HEK293 (cell line): ENCODE data around the gene CHRM3.

Experiments used
- CTCF ChIA-PET: fragments of 350-600 bp; formaldehyde crosslinking; extraction: SDS; loops from one replicate; lab custom pipeline; 2021; ENCODE audit warnings: antibody characterized with exemption; lab: Yijun Ruan, JAX
- POLR2A ChIA-PET: fragments of 300-600 bp; formaldehyde crosslinking; extraction: SDS; loops from one replicate; lab custom pipeline; 2020; ENCODE audit warnings: antibody characterized with exemption, inconsistent platforms; lab: Yijun Ruan, JAX
- H3K27ac ChIP-seq: fragments of 200-500 bp; sonication (Bioruptor generic); 2 replicates; pipeline ENCODE4 v1.5.1; 2014; ENCODE audit warnings: low read depth, low read length, control low read depth, inconsistent platforms; ENCODE audit errors: extremely low read depth
- H3K36me3 ChIP-seq, 2 experiments: fragments of 200-500 bp in 1 of 2; sonication (Bioruptor generic) in 1 of 2; 1 replicate in 1 of 2; 2 replicates in 1 of 2; pipeline ENCODE4 v1.5.1; 2014 to 2017; ENCODE audit warnings: inconsistent platforms in 2 of 2, low read length in 2 of 2; ENCODE audit not compliant: control insufficient read depth in 2 of 2, insufficient read depth in 1 of 2
- H3K4me1 ChIP-seq: fragments of 200-500 bp; sonication (Bioruptor generic); 2 replicates; pipeline ENCODE4 v1.5.1; 2014; ENCODE audit warnings: mild to moderate bottlenecking, low read length, inconsistent platforms; ENCODE audit not compliant: control insufficient read depth, insufficient read depth
- H3K4me3 ChIP-seq: 2 replicates; pipeline ENCODE4 v1.5.1; 2011; ENCODE audit warnings: low read depth, mild to moderate bottlenecking, control low read depth, low read length, moderate library complexity
- H3K9me3 ChIP-seq: fragments of 200-500 bp; sonication (Bioruptor generic); 2 replicates; pipeline ENCODE4 v1.5.1; 2014; ENCODE audit warnings: low read depth, low read length, inconsistent platforms; ENCODE audit not compliant: control insufficient read depth, insufficient read depth
- KLF17 ChIP-seq: fragments of 450-650 bp; formaldehyde crosslinking; IDR thresholded peaks from 2 replicates; pipeline ENCODE4 v1.5.1; 2016; ENCODE audit warnings: missing biosample characterization, missing genetic modification characterization
- MEIS1 ChIP-seq: sonication (generic); formaldehyde crosslinking; IDR thresholded peaks from 2 replicates; pipeline ENCODE4 v1.8.1; 2022; ENCODE audit warnings: missing genetic modification reagents, mild to moderate bottlenecking, borderline replicate concordance
- PATZ1 ChIP-seq: fragments of 450-650 bp; formaldehyde crosslinking; IDR thresholded peaks from 2 replicates; pipeline ENCODE4 v1.5.1; 2016; ENCODE audit warnings: missing biosample characterization, missing genetic modification characterization
- SP7 ChIP-seq: fragments of 450-650 bp; formaldehyde crosslinking; IDR thresholded peaks from 2 replicates; pipeline ENCODE4 v1.5.1; 2016; ENCODE audit warnings: missing biosample characterization, missing genetic modification characterization
- ZBTB17 ChIP-seq: fragments of 450-650 bp; formaldehyde crosslinking; IDR thresholded peaks from 2 replicates; pipeline ENCODE4 v1.5.1; 2016; ENCODE audit warnings: missing biosample characterization, missing genetic modification characterization
- ZBTB7A ChIP-seq: fragments of 450-650 bp; formaldehyde crosslinking; IDR thresholded peaks from 2 replicates; pipeline ENCODE4 v1.5.1; 2016; ENCODE audit warnings: low read depth, missing biosample characterization, missing genetic modification characterization
- ZNF112 ChIP-seq: fragments of 450-650 bp; formaldehyde crosslinking; IDR thresholded peaks from 2 replicates; pipeline ENCODE4 v1.5.0; 2017; ENCODE audit warnings: missing biosample characterization, missing genetic modification characterization
- ZNF138 ChIP-seq: fragments of 450-650 bp; formaldehyde crosslinking; IDR thresholded peaks from 2 replicates; pipeline ENCODE4 v1.5.1; 2016; ENCODE audit warnings: missing biosample characterization, missing genetic modification characterization, borderline replicate concordance
- ZNF202 ChIP-seq: fragments of 450-650 bp; formaldehyde crosslinking; IDR thresholded peaks from 2 replicates; pipeline ENCODE4 v1.5.1; 2016; ENCODE audit warnings: missing biosample characterization, missing genetic modification characterization, borderline replicate concordance
- ZNF221 ChIP-seq: fragments of 450-650 bp; formaldehyde crosslinking; IDR thresholded peaks from 2 replicates; pipeline ENCODE4 v1.5.1; 2017; ENCODE audit warnings: missing biosample characterization, missing genetic modification characterization, borderline replicate concordance
- ZNF335 ChIP-seq: fragments of 450-650 bp; formaldehyde crosslinking; conservative IDR thresholded peaks from 2 replicates; pipeline ENCODE4 v1.5.1; 2016; ENCODE audit warnings: missing biosample characterization, missing genetic modification characterization
- ZNF404 ChIP-seq: fragments of 450-650 bp; formaldehyde crosslinking; IDR thresholded peaks from 2 replicates; pipeline ENCODE4 v1.5.1; 2017; ENCODE audit warnings: missing biosample characterization, missing genetic modification characterization
- ZNF544 ChIP-seq: fragments of 450-650 bp; formaldehyde crosslinking; IDR thresholded peaks from 2 replicates; pipeline ENCODE4 v1.5.0; 2017; ENCODE audit warnings: missing biosample characterization, missing genetic modification characterization
- ZNF549 ChIP-seq: fragments of 450-650 bp; IDR thresholded peaks from 2 replicates; pipeline ENCODE4 v1.5.1; 2018; ENCODE audit warnings: missing biosample characterization, missing genetic modification characterization, mild to moderate bottlenecking, inconsistent platforms, moderate library complexity
- ZNF585B ChIP-seq: fragments of 450-650 bp; formaldehyde crosslinking; IDR thresholded peaks from 2 replicates; pipeline ENCODE4 v1.5.1; 2016; ENCODE audit warnings: missing biosample characterization, missing genetic modification characterization
- TF ChIP-seq, protein P1 (sequence below): fragments of 450-650 bp; formaldehyde crosslinking; IDR thresholded peaks from 2 replicates; pipeline ENCODE4 v1.5.1; 2017; ENCODE audit warnings: missing biosample characterization, missing genetic modification characterization
- TF ChIP-seq, protein P2 (sequence below): fragments of 450-650 bp; formaldehyde crosslinking; IDR thresholded peaks from 2 replicates; pipeline ENCODE4 v1.5.1; 2016; ENCODE audit warnings: missing biosample characterization, missing genetic modification characterization
- TF ChIP-seq, protein P3 (sequence below): fragments of 450-650 bp; formaldehyde crosslinking; IDR thresholded peaks from 2 replicates; pipeline ENCODE4 v1.5.1; 2016; ENCODE audit warnings: missing biosample characterization, missing genetic modification characterization
- TF ChIP-seq, protein P4 (sequence below): fragments of 450-650 bp; formaldehyde crosslinking; conservative IDR thresholded peaks from 2 replicates; pipeline ENCODE4 v1.5.1; 2016; ENCODE audit warnings: low read depth, missing biosample characterization, missing genetic modification characterization

CHRM3 gene

GRCh38 chr1:239386453-239387303 is at the start of gene CHRM3 (continued):
- peak; percentile 57 for TF ChIP-seq PATZ1 (tag by site-specific recombination)
- TF ChIP-seq ZBTB17 (tag by site-specific recombination), result peak; percentile 89
- TF ChIP-seq, protein P1, sequence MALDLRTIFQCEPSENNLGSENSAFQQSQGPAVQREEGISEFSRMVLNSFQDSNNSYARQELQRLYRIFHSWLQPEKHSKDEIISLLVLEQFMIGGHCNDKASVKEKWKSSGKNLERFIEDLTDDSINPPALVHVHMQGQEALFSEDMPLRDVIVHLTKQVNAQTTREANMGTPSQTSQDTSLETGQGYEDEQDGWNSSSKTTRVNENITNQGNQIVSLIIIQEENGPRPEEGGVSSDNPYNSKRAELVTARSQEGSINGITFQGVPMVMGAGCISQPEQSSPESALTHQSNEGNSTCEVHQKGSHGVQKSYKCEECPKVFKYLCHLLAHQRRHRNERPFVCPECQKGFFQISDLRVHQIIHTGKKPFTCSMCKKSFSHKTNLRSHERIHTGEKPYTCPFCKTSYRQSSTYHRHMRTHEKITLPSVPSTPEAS (tag by site-specific recombination), result 0 out of 2 replicates have a peak, but pooled peaks have one; percentile 0
- TF ChIP-seq ZNF138 (tag by site-specific recombination), result 0 out of 2 replicates have a peak, but pooled peaks have one; percentile 52
- TF ChIP-seq ZNF335 (tag by site-specific recombination), result peak; percentile 96

- POLR2A ChIA-PET, result no interaction called here
- Histone ChIP-seq H3K4me3 (no peak overlapping the region), H3K9me3 (no peaks in the 10 kb centered on the region), H3K36me3 (no peaks in the 10 kb centered on the region), H3K27ac (no peak overlapping the region), H3K4me1 (no peaks in the 10 kb centered on the region)
- CTCF ChIA-PET, result no interaction called here
- TF ChIP-seq ZNF138 (tag by site-specific recombination) (no peak), ZNF202 (no peak), ZNF112 (tag by site-specific recombination) (no peak)
- TF ChIP-seq, protein P2, sequence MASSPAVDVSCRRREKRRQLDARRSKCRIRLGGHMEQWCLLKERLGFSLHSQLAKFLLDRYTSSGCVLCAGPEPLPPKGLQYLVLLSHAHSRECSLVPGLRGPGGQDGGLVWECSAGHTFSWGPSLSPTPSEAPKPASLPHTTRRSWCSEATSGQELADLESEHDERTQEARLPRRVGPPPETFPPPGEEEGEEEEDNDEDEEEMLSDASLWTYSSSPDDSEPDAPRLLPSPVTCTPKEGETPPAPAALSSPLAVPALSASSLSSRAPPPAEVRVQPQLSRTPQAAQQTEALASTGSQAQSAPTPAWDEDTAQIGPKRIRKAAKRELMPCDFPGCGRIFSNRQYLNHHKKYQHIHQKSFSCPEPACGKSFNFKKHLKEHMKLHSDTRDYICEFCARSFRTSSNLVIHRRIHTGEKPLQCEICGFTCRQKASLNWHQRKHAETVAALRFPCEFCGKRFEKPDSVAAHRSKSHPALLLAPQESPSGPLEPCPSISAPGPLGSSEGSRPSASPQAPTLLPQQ (tag by site-specific recombination), result no peak
Observed at GRCh38 chr1:239337799-239338430, 48.5 kb upstream of the CHRM3 start.

DNA sequence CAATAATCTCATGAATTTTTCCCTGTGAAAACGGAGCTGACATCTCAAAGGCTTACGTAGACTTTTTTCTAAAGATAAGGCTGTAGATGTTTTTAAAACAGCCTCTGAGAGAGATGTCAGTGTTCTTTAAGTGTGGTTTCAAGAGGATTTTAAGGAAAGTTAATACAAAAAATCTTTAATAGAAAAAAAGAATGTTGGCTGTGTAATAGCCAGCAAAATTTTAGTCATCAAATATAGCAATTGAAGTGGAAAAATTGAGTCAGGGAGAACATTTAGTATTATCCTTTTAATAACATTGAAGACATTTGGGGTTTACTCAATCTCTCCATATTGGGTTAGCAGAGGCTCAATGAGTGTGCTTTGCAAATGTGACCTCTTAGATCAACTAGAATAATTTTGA is 38.6 kb upstream of the CHRM3 start:
- Histone ChIP-seq H3K27ac (no peak overlapping the region), H3K4me1 (no peaks in the 10 kb centered on the region), H3K9me3 (no peaks in the 10 kb centered on the region), H3K36me3 (no peaks in the 10 kb centered on the region), H3K4me3 (no peak overlapping the region)
- ChIA-PET POLR2A (no interaction called here), CTCF (no interaction called here)
- TF ChIP-seq ZNF585B (tag by site-specific recombination), result no peak
- TF ChIP-seq ZNF404 (tag by site-specific recombination), result no peak
- TF ChIP-seq KLF17 (tag by site-specific recombination), result no peak
- TF ChIP-seq ZNF221 (tag by site-specific recombination), result no peak
- TF ChIP-seq SP7, result no peak
- TF ChIP-seq ZBTB7A (tag by site-specific recombination), result no peak
- TF ChIP-seq, protein P3, sequence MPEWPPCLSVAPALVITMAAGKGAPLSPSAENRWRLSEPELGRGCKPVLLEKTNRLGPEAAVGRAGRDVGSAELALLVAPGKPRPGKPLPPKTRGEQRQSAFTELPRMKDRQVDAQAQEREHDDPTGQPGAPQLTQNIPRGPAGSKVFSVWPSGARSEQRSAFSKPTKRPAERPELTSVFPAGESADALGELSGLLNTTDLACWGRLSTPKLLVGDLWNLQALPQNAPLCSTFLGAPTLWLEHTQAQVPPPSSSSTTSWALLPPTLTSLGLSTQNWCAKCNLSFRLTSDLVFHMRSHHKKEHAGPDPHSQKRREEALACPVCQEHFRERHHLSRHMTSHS (tag by site-specific recombination), result no peak
- TF ChIP-seq, protein P4, sequence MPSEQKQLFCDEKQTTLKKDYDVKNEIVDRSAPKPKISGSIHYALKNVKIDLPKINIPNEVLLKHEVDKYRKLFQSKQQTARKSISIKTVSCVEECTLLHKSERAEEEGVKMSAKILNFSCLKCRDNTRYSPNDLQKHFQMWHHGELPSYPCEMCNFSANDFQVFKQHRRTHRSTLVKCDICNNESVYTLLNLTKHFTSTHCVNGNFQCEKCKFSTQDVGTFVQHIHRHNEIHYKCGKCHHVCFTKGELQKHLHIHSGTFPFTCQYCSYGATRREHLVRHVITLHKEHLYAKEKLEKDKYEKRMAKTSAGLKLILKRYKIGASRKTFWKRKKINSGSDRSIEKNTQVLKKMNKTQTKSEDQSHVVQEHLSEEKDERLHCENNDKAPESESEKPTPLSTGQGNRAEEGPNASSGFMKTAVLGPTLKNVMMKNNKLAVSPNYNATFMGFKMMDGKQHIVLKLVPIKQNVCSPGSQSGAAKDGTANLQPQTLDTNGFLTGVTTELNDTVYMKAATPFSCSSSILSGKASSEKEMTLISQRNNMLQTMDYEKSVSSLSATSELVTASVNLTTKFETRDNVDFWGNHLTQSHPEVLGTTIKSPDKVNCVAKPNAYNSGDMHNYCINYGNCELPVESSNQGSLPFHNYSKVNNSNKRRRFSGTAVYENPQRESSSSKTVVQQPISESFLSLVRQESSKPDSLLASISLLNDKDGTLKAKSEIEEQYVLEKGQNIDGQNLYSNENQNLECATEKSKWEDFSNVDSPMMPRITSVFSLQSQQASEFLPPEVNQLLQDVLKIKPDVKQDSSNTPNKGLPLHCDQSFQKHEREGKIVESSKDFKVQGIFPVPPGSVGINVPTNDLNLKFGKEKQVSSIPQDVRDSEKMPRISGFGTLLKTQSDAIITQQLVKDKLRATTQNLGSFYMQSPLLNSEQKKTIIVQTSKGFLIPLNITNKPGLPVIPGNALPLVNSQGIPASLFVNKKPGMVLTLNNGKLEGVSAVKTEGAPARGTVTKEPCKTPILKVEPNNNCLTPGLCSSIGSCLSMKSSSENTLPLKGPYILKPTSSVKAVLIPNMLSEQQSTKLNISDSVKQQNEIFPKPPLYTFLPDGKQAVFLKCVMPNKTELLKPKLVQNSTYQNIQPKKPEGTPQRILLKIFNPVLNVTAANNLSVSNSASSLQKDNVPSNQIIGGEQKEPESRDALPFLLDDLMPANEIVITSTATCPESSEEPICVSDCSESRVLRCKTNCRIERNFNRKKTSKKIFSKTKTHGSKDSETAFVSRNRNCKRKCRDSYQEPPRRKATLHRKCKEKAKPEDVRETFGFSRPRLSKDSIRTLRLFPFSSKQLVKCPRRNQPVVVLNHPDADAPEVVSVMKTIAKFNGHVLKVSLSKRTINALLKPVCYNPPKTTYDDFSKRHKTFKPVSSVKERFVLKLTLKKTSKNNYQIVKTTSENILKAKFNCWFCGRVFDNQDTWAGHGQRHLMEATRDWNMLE (tag by site-specific recombination), result no peak
- no peak for TF ChIP-seq MEIS1 (CRISPR knock-in tag)
- TF ChIP-seq ZNF549, result no peak
- TF ChIP-seq ZNF544 (tag by site-specific recombination), result no peak
